A549 (cell line): Measurements from ENCODE around the gene HNRNPAB. TPM values are rescaled to one million over a fixed set of nuclear protein-coding genes. Genes with fewer than 3 reads are reported as not detected.
"Not testable (repeated sequence)": the region's sequence is repeated elsewhere in the genome, so short reads cannot be mapped to it uniquely, and the experiment has no call there.

Experiments
- ATAC-seq, 2 experiments: fragments of 200-7000 bp in 1 of 2; fragments of >200 bp in 1 of 2; cut with Nextera tagmentation in 1 of 2; cut with Tn5 transposase in 1 of 2; 3 replicates each; pipeline versions ENCODE4 v1.8.0 to v1.9.1; 2018 to 2020; ENCODE audit warnings: mild to moderate bottlenecking in 1 of 2, moderate library complexity in 1 of 2
- CTCF ChIA-PET: fragments of 300-600 bp; sonication (Branson Sonifier 250); formaldehyde crosslinking; extraction: SDS; loops from one replicate; lab custom pipeline; 2021; ENCODE audit warnings: antibody characterized with exemption, inconsistent platforms; lab: Yijun Ruan, JAX
- POLR2A ChIA-PET: fragments of 350-600 bp; formaldehyde crosslinking; extraction: SDS; loops from one replicate; lab custom pipeline; 2021; ENCODE audit warnings: antibody characterized with exemption, inconsistent platforms; lab: Yijun Ruan, JAX
- DNase-seq, 2 experiments: peaks; one replicate each; pipeline versions ENCODE4 v3.0.0 to v3.0.0-alpha.2; 2011 to 2016; ENCODE audit warnings: low read depth in 1 of 2, low spot score in 1 of 2
- FAIRE-seq: peaks from 2 replicates; lab custom pipeline; 2011; peaks lifted over from hg19 to GRCh38; lab: Jason Lieb, UNC
- H3K27ac ChIP-seq, 2 experiments: fragments of >200 bp; sonication (Bioruptor Twin); formaldehyde crosslinking; 3 replicates each; pipeline ENCODE4 v1.5.1; 2016 to 2017
- H3K4me1 ChIP-seq: fragments of >200 bp; sonication (Bioruptor Twin); formaldehyde crosslinking; 3 replicates; pipeline ENCODE4 v1.6.1; 2016
- H3K4me2 ChIP-seq: fragments of >200 bp; sonication (Bioruptor Twin); formaldehyde crosslinking; 3 replicates; pipeline ENCODE4 v1.6.1; 2016
- H3K4me3 ChIP-seq: fragments of >200 bp; sonication (Bioruptor Twin); formaldehyde crosslinking; 3 replicates; pipeline ENCODE4 v1.5.1; 2016
- H3K9me3 ChIP-seq: fragments of >200 bp; sonication (Bioruptor Twin); formaldehyde crosslinking; 3 replicates; pipeline ENCODE4 v1.6.1; 2016
- CHD2 ChIP-seq: fragments of 150-350 bp; IDR thresholded peaks from 2 replicates; pipeline ENCODE4 v1.6.1; 2014; ENCODE audit warnings: low read length; ENCODE audit not compliant: partially characterized antibody
- CHD4 ChIP-seq: fragments of 200-600 bp; sonication (generic); IDR thresholded peaks from 2 replicates; pipeline ENCODE4 v1.6.1; 2016; ENCODE audit warnings: antibody characterized with exemption, mild to moderate bottlenecking, borderline replicate concordance
- FOSB ChIP-seq: fragments of 250-450 bp; sonication (Bioruptor Pico); IDR thresholded peaks from 2 replicates; pipeline ENCODE4 v1.5.0; 2020; ENCODE audit warnings: mild to moderate bottlenecking, moderate library complexity
- GATA3 ChIP-seq: IDR thresholded peaks from 2 replicates; pipeline ENCODE4 v1.6.1; 2012; ENCODE audit warnings: borderline replicate concordance
- HOXB13 ChIP-seq: fragments of 250-450 bp; sonication (Bioruptor Pico); IDR thresholded peaks from 2 replicates; pipeline ENCODE4 v1.5.0; 2020; ENCODE audit warnings: low read depth, mild to moderate bottlenecking, moderate library complexity
- KDM1A ChIP-seq: fragments of 200-600 bp; sonication (generic); IDR thresholded peaks from 2 replicates; pipeline ENCODE4 v1.6.1; 2016; ENCODE audit warnings: low read depth, mild to moderate bottlenecking
- KDM5A ChIP-seq: fragments of 200-600 bp; sonication (generic); IDR thresholded peaks from 2 replicates; pipeline ENCODE4 v1.6.1; 2016; ENCODE audit warnings: antibody characterized with exemption, mild to moderate bottlenecking
- MYC ChIP-seq: IDR thresholded peaks from 2 replicates; pipeline ENCODE4 v1.6.1; 2012; ENCODE audit warnings: mild to moderate bottlenecking, inconsistent platforms, low read length, improper control_type of control experiment, borderline replicate concordance
- NFE2L2 ChIP-seq: fragments of 150-350 bp; conservative IDR thresholded peaks from 2 replicates; pipeline ENCODE4 v1.6.1; 2014; ENCODE audit warnings: low read length
- NR3C1 ChIP-seq: fragments of >200 bp; sonication (Bioruptor Twin); formaldehyde crosslinking; IDR thresholded peaks from 3 replicates; pipeline ENCODE4 v1.6.1; 2017
- PBX3 ChIP-seq: IDR thresholded peaks from 2 replicates; pipeline ENCODE4 v1.6.1; 2012
- RAD21 ChIP-seq, 2 experiments: fragments of >200 bp in 1 of 2; sonication (Bioruptor Twin) in 1 of 2; formaldehyde crosslinking in 1 of 2; IDR thresholded peaks in 1 of 2; conservative IDR thresholded peaks in 1 of 2; 2 replicates in 1 of 2; 3 replicates in 1 of 2; pipeline ENCODE4 v1.6.1; 2012 to 2018; ENCODE audit warnings: inconsistent platforms in 1 of 2
- REST ChIP-seq: fragments of 200-600 bp; sonication (generic); IDR thresholded peaks from 2 replicates; pipeline ENCODE4 v1.6.1; 2016; ENCODE audit warnings: antibody characterized with exemption, mild to moderate bottlenecking, moderate library complexity
- RFX5 ChIP-seq: fragments of 450-650 bp; IDR thresholded peaks from 2 replicates; pipeline ENCODE4 v1.7.1; 2014; ENCODE audit warnings: antibody characterized with exemption, mild to moderate bottlenecking, moderate library complexity
- SMC3 ChIP-seq: fragments of >200 bp; sonication (Bioruptor Twin); formaldehyde crosslinking; IDR thresholded peaks from 3 replicates; pipeline ENCODE4 v1.6.1; 2018; ENCODE audit warnings: inconsistent platforms
- ZC3H11A ChIP-seq: fragments of 450-650 bp; IDR thresholded peaks from 2 replicates; pipeline ENCODE4 v1.6.1; 2014; ENCODE audit warnings: antibody characterized with exemption, mild to moderate bottlenecking
- WGBS: methylation state at CpG from one replicate; pipeline ENCODE4 v1.1.6; 2017; ENCODE audit errors: missing lambda C conversion rate; 5-methylcytosine and 5-hydroxymethylcytosine counted together
- polyA plus RNA-seq, 4 experiments: library from polyadenylated mRNA; depleted of rRNA in 3 of 4; stranded (reverse); fragments of >200 nt; fragmentation: RNase III in 1 of 4; extraction: RNeasy Plus Mini Kit Qiagen cat#74134 plus additional on column Dnase treatment in 1 of 4; gene quantifications; 2 replicates in 3 of 4; 3 replicates in 1 of 4; pipeline ENCODE4 v1.2.3, GENCODE V29; 2011 to 2017

HNRNPAB gene
- polyA plus RNA-seq, 2 of the 4 experiments (the other 2 are of a cell fraction) = 200 to 352 TPM

GRCh38 chr5:178248750-178249149, 44.4 kb downstream of the HNRNPAB start (continued):
- TF ChIP-seq REST (no peak), PBX3 (no peak), CHD2 (no peak), ZC3H11A (no peak), KDM5A (no peak)

DNA sequence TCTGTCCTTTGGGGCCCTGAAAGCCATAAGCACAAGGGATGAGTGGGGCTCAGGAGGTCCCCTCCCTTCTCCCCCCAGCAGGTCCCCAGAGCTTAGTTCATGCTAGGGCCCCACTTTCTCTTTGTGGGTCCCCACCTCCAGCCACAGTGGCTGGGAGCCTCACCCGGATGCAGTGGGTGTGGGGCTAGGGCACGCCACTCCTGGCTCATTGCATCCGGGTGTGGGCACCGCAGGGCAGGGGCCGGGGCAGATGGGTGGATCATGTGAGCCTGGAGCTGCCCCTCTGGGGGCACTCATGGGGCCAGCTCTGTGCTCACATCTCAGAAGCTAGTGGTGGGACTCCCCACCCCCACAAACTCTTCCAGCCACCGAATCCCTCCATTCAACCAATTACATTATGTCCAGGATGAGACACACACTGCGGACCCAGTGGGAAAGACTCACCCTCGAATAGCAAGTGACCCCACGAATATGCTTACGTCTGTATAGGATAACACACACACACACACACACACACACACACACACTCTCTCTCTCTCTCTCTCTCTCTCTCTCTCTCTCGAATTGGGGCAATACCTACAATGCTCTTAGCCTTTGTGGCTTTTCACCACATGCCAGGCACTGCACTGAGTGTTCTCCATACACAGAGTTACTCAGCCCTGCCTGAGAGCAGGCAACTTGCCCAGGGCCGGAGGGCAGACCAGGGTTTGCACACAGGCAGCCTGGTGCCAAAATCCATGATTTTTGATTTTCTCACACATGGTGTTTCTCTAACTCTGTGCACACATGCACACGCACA, 45.1 kb downstream of the HNRNPAB start:
- CTCF ChIA-PET = no interaction called here

GRCh38 chr5:178250263-178250662, 45.9 kb downstream of the HNRNPAB start:
- Histone ChIP-seq H3K9me3 (no peaks in the 10 kb centered on the region), H3K4me2 (no peak overlapping the region), H3K27ac (no peak overlapping the region)

More for the DNA sequence above, 45.1 kb downstream of the HNRNPAB start:
- no peaks in the 10 kb centered on the region for H3K9me3 ChIP-seq
- TF ChIP-seq KDM1A (no peak), HOXB13 (CRISPR knock-in tag) (no peak), RFX5 (no peak), NFE2L2 (no peak), NR3C1 (no peak), CHD4 (no peak)
- H3K4me1 ChIP-seq = no peaks in the 10 kb centered on the region
- FAIRE-seq = no peak
- WGBS = 56% methylated on average over 8 of the region's 13 CpGs
- H3K4me3 ChIP-seq = no peak overlapping the region
- ATAC-seq = peak in 1 of 2 experiments; percentile 26; a peak in 2 of 6 replicates
- H3K4me2 ChIP-seq = no peak overlapping the region
- DNase-seq = no peak
- H3K27ac ChIP-seq = no peak overlapping the region
- POLR2A ChIA-PET = no interaction called here

DNA sequence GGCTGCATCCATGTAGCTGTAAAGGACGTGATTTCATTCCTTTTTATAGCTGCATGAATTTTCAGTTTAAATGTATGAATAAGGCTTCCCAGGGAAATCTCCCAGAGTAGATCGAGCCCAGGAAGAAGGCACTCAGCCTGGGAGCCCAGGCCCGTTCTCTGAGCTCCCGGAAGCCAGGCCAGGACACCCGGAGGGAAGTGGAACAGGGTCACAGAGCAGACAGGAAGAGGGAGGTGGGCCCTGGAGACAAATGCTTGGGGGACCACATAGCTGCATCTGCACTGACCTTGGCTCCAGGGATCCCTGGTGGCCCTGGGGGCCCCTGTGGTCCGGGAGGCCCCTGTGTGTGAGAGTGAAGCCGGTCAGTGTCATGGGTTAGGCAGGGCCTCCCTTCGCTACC, 47.9 kb downstream of the HNRNPAB start:
- DNase-seq = no peak
- H3K9me3 ChIP-seq = no peaks in the 10 kb centered on the region
- WGBS = 66% methylated on average over 6 of the region's 8 CpGs
- H3K4me2 ChIP-seq = no peak overlapping the region
- POLR2A ChIA-PET = no interaction called here
- no peak for FAIRE-seq
- ATAC-seq = no peak
- H3K4me3 ChIP-seq = no peak overlapping the region
- CTCF ChIA-PET = interaction anchor here (0.6 to 1.3 kb wide), 2 partner anchors 28 to 1241 kb away, joined by 4 read pairs; no protein-coding TSS in a partner anchor
- no peaks in the 10 kb centered on the region for H3K4me1 ChIP-seq
- no peak overlapping the region for H3K27ac ChIP-seq
- TF ChIP-seq FOSB (no peak), RAD21 (conservative IDR thresholded peaks at IDR 0.05 in 1 of 2, IDR thresholded peaks at IDR 0.05 in 1 of 2) (no peak), GATA3 (no peak)

More at GRCh38 chr5:178250263-178250662, 45.9 kb downstream of the HNRNPAB start:
- DNase-seq = no peak
- ATAC-seq = no peak
- POLR2A ChIA-PET = no interaction called here
- TF ChIP-seq CHD4 (no peak), SMC3 (no peak), CHD2 (no peak), KDM5A (no peak), MYC (no peak)
- Histone ChIP-seq H3K4me1 (no peaks in the 10 kb centered on the region), H3K4me3 (no peak overlapping the region)
- WGBS = 53% methylated on average over 6 of the region's 6 CpGs
- CTCF ChIA-PET = no interaction called here
- no peak for FAIRE-seq

DNA sequence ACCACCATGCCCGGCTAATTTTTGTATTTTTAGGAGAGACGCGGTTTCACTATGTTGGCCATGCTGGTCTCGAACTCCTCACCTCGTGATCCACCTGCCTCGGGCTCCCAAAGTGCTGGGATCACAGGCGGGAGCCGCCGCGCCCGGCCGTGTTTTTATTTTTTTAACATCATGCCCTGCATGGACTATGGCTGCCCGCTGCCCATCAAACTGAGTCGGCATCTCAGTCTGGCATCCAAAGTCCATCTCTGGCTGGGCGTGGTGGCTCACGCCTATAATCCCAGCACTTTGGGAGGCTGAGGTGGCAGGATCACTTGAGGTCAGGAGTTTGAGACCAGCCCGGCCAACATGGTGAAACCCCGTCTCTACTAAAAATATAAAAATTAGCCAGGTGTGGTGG, 49.3 kb downstream of the HNRNPAB start:
- not testable (repeated sequence) for H3K9me3 ChIP-seq, H3K4me2 ChIP-seq, H3K4me3 ChIP-seq, ATAC-seq, H3K4me1 ChIP-seq, H3K27ac ChIP-seq, DNase-seq, FAIRE-seq
- ChIA-PET CTCF (interaction anchor here (1.7 kb wide), 1 partner anchor 27 kb away, joined by 4 read pairs; no protein-coding TSS in a partner anchor), POLR2A (interaction anchor here (0.6 kb wide), 1 partner anchor 20 kb away, joined by 4 read pairs; no protein-coding TSS in a partner anchor)
- 71% methylated on average over 18 of the region's 18 CpGs for WGBS
